Right lobe of liver (tissue), 4 donors: ENCODE results near the gene DUSP16.

Source experiments
- POLR2A ChIP-seq: fragments of 450-650 bp; IDR thresholded peaks from one replicate; pipeline ENCODE4 v1.6.1; 2017; ENCODE audit warnings: antibody characterized with exemption, mild to moderate bottlenecking
- TF ChIP-seq, protein P1 (sequence below), 4 donors: fragments of 200-600 bp in 3 of 4; fragments of 450-650 bp in 1 of 4; IDR thresholded peaks; one replicate each; pipeline versions ENCODE4 v1.5.1 to v1.8.0; 2016 to 2022; ENCODE audit warnings: antibody characterized with exemption in 4 of 4, mild to moderate bottlenecking in 2 of 4
- donor health status: DM: no; HTN: no; CAD: no.
- donor health status: DM: no; HTN: no; CAD: no.
- donor health status: DM: no; HTN: yes; CAD: no.

DNA sequence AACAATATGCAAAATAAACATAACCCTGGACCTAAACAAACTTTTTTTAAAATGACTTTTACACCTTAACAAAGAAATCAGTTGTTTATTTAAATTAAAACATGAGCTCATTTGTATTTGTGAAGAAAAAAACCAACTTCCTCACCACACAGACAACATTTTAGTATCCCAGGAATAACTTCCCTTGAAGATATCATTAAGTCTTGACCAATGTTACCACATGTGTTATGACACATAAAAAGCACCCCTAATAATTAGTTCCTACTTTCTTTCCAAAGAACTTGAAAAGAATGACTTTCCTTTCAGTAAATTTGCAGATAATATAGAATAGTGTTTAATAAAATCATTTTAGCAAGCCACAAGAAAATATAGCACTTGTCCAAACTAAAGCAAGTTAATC is 42.4 kb downstream of the DUSP16 start:
- TF ChIP-seq, protein P1, sequence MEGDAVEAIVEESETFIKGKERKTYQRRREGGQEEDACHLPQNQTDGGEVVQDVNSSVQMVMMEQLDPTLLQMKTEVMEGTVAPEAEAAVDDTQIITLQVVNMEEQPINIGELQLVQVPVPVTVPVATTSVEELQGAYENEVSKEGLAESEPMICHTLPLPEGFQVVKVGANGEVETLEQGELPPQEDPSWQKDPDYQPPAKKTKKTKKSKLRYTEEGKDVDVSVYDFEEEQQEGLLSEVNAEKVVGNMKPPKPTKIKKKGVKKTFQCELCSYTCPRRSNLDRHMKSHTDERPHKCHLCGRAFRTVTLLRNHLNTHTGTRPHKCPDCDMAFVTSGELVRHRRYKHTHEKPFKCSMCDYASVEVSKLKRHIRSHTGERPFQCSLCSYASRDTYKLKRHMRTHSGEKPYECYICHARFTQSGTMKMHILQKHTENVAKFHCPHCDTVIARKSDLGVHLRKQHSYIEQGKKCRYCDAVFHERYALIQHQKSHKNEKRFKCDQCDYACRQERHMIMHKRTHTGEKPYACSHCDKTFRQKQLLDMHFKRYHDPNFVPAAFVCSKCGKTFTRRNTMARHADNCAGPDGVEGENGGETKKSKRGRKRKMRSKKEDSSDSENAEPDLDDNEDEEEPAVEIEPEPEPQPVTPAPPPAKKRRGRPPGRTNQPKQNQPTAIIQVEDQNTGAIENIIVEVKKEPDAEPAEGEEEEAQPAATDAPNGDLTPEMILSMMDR (IDR thresholded peaks at IDR 0.05): no peak
- TF ChIP-seq POLR2A: no peak
